ENCODE measurements around the gene HNRNPK.

Gene HNRNPK

DNA sequence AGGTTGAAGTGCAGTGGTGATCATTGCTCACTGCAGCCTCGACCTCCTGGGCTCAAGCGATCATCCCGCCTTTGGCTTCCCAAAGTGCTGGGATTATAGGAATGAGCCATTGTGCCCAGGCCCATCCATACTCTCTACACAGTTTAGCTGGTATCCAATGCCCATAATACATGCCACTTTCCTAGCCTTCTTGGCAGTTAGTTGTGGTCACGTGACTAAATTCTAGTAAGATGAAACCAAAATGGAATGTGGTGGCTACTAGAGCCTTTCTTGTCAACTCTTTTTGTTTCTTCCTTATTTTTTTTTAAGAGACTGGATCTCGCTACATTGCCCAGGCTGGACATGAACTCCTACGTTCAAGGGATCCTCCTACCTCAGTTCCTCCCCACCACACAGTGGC, 43.5 kb downstream of the HNRNPK start:
- H3K4me2 ChIP-seq (ENCODE audit: low read length), result no peak overlapping the region
- no peak overlapping the region for H2AFZ ChIP-seq (ENCODE audit: low read depth, low read length)
- H3K4me3 ChIP-seq (ENCODE audit: low read length), result no peak overlapping the region
- H4K20me1 ChIP-seq (ENCODE audit: insufficient read depth, low read length), result no peaks in the 10 kb centered on the region
- H3K9me3 ChIP-seq (ENCODE audit: insufficient read depth, low read length), result no peaks in the 10 kb centered on the region
- H3K9ac ChIP-seq (ENCODE audit: low read length), result no peak overlapping the region
- H3K79me2 ChIP-seq (ENCODE audit: low read length), result no peaks in the 10 kb centered on the region
- no peak for TF ChIP-seq EZH2phosphoT487 (IDR thresholded peaks at IDR 0.05; ENCODE audit: low read depth)
- TF ChIP-seq, protein P1, sequence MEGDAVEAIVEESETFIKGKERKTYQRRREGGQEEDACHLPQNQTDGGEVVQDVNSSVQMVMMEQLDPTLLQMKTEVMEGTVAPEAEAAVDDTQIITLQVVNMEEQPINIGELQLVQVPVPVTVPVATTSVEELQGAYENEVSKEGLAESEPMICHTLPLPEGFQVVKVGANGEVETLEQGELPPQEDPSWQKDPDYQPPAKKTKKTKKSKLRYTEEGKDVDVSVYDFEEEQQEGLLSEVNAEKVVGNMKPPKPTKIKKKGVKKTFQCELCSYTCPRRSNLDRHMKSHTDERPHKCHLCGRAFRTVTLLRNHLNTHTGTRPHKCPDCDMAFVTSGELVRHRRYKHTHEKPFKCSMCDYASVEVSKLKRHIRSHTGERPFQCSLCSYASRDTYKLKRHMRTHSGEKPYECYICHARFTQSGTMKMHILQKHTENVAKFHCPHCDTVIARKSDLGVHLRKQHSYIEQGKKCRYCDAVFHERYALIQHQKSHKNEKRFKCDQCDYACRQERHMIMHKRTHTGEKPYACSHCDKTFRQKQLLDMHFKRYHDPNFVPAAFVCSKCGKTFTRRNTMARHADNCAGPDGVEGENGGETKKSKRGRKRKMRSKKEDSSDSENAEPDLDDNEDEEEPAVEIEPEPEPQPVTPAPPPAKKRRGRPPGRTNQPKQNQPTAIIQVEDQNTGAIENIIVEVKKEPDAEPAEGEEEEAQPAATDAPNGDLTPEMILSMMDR (IDR thresholded peaks at IDR 0.05; ENCODE audit: low read depth, low read length), result no peak
- no peaks in the 10 kb centered on the region for H3K27me3 ChIP-seq (ENCODE audit: low read depth, low read length)
- peaks cover 6% of the 10 kb centered on the region for H3K36me3 ChIP-seq (replicated peaks; ENCODE audit: low read depth, low read length)
- peaks cover 6% of the 10 kb centered on the region for H3K4me1 ChIP-seq (ENCODE audit: low read length)
- no peak overlapping the region for H3K27ac ChIP-seq (ENCODE audit: low read length)

DNA sequence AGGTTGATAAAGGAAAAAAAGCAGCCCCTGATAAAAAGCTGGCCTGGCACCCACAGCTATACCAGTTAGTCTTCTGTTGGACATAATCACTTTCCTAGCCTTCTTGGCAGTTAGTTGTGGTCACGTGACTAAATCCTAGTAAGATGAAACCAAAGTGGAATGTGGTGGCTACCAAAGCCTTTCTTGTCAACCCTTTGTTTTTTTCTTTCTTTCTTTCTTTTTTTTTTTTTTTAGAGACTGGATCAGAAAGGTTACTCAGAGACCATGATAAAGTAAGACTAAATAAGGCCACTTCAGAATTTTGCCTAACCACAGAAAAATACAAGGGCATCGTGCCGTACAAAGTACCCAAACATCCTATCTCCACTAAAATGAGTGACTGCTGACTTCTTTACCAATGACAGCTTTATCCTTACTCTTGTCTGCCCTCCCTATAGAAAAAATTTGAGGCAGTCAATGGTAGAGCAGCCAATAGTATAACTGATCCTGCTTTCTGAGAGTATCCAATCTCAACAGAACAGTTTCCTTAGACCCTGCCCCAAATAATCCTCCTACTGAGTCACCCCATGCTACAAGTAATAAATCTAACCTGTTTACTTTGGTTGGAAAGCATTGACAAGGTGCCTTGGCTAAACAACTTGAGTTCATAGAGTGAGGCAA, 44.6 kb downstream of the HNRNPK start:
- H3K4me2 ChIP-seq (ENCODE audit: low read length), result no peak overlapping the region
- H3K4me3 ChIP-seq (ENCODE audit: low read length), result no peak overlapping the region
- TF ChIP-seq, protein P1 (IDR thresholded peaks at IDR 0.05; ENCODE audit: low read depth, low read length), result no peak
- TF ChIP-seq EZH2phosphoT487 (IDR thresholded peaks at IDR 0.05; ENCODE audit: low read depth), result no peak
- H2AFZ ChIP-seq (ENCODE audit: low read depth, low read length), result no peak overlapping the region
- H3K9ac ChIP-seq (ENCODE audit: low read length), result no peak overlapping the region
- H3K27me3 ChIP-seq (ENCODE audit: low read depth, low read length), result no peaks in the 10 kb centered on the region
- H3K4me1 ChIP-seq (ENCODE audit: low read length), result peaks cover 15% of the 10 kb centered on the region
- no peaks in the 10 kb centered on the region for H3K79me2 ChIP-seq (ENCODE audit: low read length)
- H4K20me1 ChIP-seq (ENCODE audit: insufficient read depth, low read length), result no peaks in the 10 kb centered on the region
- H3K9me3 ChIP-seq (ENCODE audit: insufficient read depth, low read length), result no peaks in the 10 kb centered on the region
- no peak overlapping the region for H3K27ac ChIP-seq (ENCODE audit: low read length)
- no peaks in the 10 kb centered on the region for H3K36me3 ChIP-seq (replicated peaks; ENCODE audit: low read depth, low read length)

- TF ChIP-seq, protein P1 (IDR thresholded peaks at IDR 0.05; ENCODE audit: low read depth, low read length), result no peak
- no peak for TF ChIP-seq EZH2phosphoT487 (IDR thresholded peaks at IDR 0.05; ENCODE audit: low read depth)
- no peaks in the 10 kb centered on the region for H3K36me3 ChIP-seq (replicated peaks; ENCODE audit: low read depth, low read length)
- no peak overlapping the region for H3K9ac ChIP-seq (ENCODE audit: low read length)
- no peaks in the 10 kb centered on the region for H3K9me3 ChIP-seq (ENCODE audit: insufficient read depth, low read length)
- no peak overlapping the region for H3K4me2 ChIP-seq (ENCODE audit: low read length)
- peaks cover 15% of the 10 kb centered on the region for H3K4me1 ChIP-seq (ENCODE audit: low read length)
- H3K79me2 ChIP-seq (ENCODE audit: low read length), result no peaks in the 10 kb centered on the region
- H3K27me3 ChIP-seq (ENCODE audit: low read depth, low read length), result no peaks in the 10 kb centered on the region
- no peak overlapping the region for H3K4me3 ChIP-seq (ENCODE audit: low read length)
- no peak overlapping the region for H2AFZ ChIP-seq (ENCODE audit: low read depth, low read length)
- no peak overlapping the region for H3K27ac ChIP-seq (ENCODE audit: low read length)
- H4K20me1 ChIP-seq (ENCODE audit: insufficient read depth, low read length), result no peaks in the 10 kb centered on the region
These were observed 45.3 kb downstream of the HNRNPK start for GRCh38 chr9:83934569-83935275.

DNA sequence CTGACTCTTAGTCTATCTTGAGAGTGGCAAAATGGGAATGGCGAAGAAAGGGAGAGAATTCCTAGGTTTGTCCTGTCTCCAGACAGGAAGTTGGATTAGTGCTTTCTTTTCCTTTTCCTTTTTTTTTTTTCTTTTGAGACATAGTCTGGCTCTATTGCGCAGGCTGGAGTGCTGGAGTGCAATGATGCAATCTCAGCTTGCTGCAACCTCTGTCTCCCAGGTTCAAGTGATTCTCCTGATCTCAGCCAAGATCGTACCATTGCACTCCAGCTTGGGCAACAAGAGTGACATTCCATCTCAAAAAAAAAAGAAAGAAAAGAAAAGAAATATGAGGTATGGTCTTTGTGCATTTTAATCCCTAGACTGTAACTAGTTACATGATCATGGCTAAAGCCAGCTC, 46.2 kb downstream of the HNRNPK start:
- Histone ChIP-seq H3K36me3 (replicated peaks; ENCODE audit: low read depth, low read length) (no peaks in the 10 kb centered on the region), H3K27ac (ENCODE audit: low read length) (no peak overlapping the region), H3K4me3 (ENCODE audit: low read length) (no peak overlapping the region), H3K4me1 (ENCODE audit: low read length) (peaks cover 15% of the 10 kb centered on the region), H3K9ac (ENCODE audit: low read length) (no peak overlapping the region), H3K27me3 (ENCODE audit: low read depth, low read length) (no peaks in the 10 kb centered on the region), H3K9me3 (ENCODE audit: insufficient read depth, low read length) (no peaks in the 10 kb centered on the region), H4K20me1 (ENCODE audit: insufficient read depth, low read length) (no peaks in the 10 kb centered on the region), H3K79me2 (ENCODE audit: low read length) (no peaks in the 10 kb centered on the region), H3K4me2 (ENCODE audit: low read length) (no peak overlapping the region), H2AFZ (ENCODE audit: low read depth, low read length) (no peak overlapping the region)
- TF ChIP-seq EZH2phosphoT487 (IDR thresholded peaks at IDR 0.05; ENCODE audit: low read depth), result no peak
- TF ChIP-seq, protein P1 (IDR thresholded peaks at IDR 0.05; ENCODE audit: low read depth, low read length), result no peak
